GM18951 (cell line): Measurements from ENCODE around the gene P2RY12.

Experiments used
- POLR2A ChIP-seq: IDR thresholded peaks from 4 replicates; pipeline ENCODE4 v1.6.1; 2011; ENCODE audit warnings: mild to moderate bottlenecking; ENCODE audit not compliant: insufficient read length, insufficient read depth; ENCODE audit errors: extremely low read depth
- in situ Hi-C: fragments of 300-500 bp; cut with MboI; formaldehyde crosslinking; loops from one replicate; pipeline ENCODE4 v1.12.0; 2022; ENCODE audit warnings: low sequenced_read_pairs, mixed read lengths, inconsistent platforms; ENCODE audit not compliant: unreplicated experiment

The P2RY12 gene

GRCh38 chr3:151351219-151351618 lies 33.3 kb downstream of the P2RY12 start:
- TF ChIP-seq POLR2A, result no peak
- in situ Hi-C loops, result no loop called here

DNA sequence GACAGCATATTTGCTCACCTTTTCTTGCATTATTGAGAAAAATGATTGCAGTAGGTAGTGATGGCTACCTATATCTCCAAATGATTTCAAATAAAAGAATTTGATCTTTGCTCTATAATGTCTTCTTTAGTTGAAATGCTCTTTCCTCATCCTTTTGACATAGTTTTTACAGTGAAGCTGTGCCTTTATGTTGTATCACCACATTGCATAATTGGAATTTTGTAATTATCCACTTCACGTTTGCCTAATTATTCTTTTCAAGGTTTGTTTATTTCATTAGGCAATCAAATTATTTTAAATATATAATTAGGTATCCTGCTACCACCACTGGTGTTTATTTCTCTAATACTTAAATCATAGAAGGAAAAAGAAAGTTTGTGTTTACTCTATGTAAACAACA lies 33.9 kb downstream of the P2RY12 start:
- TF ChIP-seq POLR2A, result no peak
- in situ Hi-C loops, result no loop called here

GRCh38 chr3:151347432-151347831 lies 37.1 kb downstream of the P2RY12 start:
- in situ Hi-C loops, result no loop called here
- no peak for TF ChIP-seq POLR2A

DNA sequence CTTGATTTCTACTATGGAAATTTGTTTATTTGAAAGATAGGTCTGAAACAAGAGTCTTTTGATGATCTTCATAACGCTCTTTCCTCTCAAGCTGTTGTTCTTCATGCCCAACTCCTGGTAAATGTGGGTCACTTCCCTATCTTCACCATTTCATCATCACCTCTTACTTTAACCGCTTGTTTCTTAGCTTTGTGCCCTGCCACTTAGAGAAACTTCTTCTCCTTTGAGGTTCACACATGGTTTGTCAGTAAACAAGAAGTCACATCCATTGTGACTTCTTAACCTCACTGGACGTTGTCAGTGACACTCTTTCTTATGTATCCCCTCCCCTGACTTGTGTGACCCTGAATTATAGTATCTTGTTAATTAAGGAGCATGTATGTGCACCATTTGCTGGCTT lies 38.3 kb downstream of the P2RY12 start:
- no peak for TF ChIP-seq POLR2A
- in situ Hi-C loops, result no loop called here

- in situ Hi-C loops, result no loop called here
- TF ChIP-seq POLR2A, result no peak
Measured at GRCh38 chr3:151345859-151346258, 38.7 kb downstream of the P2RY12 start.

- in situ Hi-C loops, result no loop called here
- no peak for TF ChIP-seq POLR2A
Measured at GRCh38 chr3:151331696-151332095, 52.9 kb downstream of the P2RY12 start.

DNA sequence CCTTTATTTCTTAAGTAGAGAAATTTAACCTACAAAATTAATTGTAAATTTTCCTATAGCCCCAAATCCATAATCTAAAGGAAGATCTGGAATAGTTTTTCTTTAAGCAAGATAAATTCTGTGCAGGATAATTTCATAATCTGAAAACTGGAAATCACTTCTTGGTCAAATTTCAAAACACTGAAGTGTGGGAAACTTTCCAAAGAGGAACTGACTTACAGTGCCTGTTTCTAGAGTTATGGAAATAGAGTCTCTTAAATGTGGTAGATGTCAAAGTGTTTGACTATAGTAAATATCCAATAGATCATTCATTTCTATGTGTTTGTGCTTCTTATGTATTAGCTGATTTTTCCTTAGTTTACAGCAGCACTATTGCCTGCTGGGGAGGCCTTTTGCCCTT lies 53.7 kb downstream of the P2RY12 start:
- in situ Hi-C loops, result no loop called here
- no peak for TF ChIP-seq POLR2A

GRCh38 chr3:151330379-151330778 lies 54.2 kb downstream of the P2RY12 start:
- in situ Hi-C loops, result no loop called here
- TF ChIP-seq POLR2A, result no peak

DNA sequence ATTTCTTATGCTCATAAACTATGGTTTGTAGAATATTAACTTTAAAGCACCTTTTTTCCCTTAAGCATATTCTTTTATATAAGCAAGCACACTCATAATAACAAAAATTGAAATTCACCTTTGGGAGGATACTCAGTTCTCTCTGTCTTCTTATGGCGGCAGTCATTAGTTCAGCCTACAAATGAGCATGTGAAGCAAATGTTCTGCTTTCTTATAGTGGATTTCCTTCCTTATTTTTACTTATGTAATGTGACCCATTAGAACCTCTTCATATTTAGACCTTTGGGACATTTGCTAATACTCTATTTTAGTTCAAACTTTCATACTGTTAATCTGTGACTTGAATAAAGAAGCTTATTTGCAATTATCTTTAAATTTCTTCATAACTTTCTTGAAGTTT lies 55.2 kb downstream of the P2RY12 start, which contains the start of gene P2RY13:
P2RY13 (minus strand) TSS at position 187 of the 400 bp plus-strand sequence; CDS start at position 166, 21 bp downstream.
- in situ Hi-C loops, result no loop called here
- TF ChIP-seq POLR2A, result no peak

- no peak for TF ChIP-seq POLR2A
- in situ Hi-C loops, result no loop called here
Measured at GRCh38 chr3:151328298-151328995, 56.1 kb downstream of the P2RY12 start.

DNA sequence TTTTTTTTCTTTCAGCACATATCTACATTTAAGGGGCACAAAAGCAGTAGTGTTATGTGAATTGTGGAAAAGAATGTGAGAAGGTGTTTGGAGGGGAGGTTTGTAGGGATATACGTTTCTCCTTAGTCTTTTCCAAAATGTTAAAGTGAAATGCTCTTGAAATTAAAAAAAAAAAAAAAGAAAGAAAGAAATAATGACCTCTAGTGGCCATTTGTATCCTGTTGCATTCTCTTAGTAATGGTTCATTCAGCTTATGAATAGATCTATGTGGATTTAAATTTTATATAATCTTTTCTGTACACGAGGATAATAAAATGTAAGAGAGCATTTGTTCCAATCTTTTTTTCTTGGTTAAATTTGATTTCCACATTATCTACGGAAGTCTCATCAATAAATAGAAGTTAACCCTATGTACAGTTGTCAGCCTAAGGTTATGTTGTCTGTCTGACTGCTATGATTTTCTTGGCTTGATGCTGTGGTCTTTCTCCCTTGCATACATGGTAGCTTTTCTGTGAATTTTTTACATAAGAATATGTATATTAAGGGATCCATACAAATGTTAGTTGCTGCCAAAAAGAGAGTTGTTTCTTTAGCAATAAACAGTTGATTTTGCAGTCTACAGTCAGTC lies 56.9 kb downstream of the P2RY12 start:
- no peak for TF ChIP-seq POLR2A
- in situ Hi-C loops, result no loop called here

DNA sequence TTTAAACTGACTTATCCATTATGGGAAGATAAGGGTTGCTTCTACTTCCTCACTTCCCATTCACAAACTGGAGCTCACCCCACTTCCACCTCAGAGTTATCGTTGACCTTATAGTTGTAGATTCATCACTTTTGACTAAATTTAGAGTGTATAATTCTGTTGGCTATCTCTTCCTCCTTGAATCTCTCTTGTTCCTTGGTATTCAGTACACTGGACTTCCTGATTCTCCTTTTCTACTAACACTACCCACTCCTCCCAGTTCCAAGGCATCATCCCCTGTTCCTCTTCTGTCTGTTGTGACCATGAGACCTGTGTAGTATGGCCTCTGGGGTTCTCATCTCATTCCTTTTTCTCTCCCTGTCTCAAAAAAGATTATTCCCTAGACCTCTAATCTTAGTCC lies 62.0 kb downstream of the P2RY12 start:
- in situ Hi-C loops, result no loop called here

DNA sequence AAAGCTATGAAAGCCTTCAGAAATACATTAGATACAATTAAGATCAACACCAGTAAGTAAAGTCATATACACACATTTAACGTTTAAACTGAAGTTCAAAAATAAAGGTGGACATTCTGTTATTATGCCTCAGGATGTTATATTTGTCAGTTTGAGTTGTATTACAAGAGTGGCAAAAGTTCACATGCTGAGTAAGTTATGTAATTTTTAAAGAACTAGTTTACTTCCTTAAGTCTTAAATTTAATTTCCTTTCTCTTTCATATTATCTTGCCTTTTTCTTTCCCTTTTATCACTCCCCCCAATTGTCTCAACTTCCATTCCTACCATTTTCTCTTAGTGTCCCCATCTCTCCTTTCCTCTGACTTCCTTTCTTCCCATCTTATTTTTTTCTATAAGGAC lies 63.0 kb downstream of the P2RY12 start:
- no peak for TF ChIP-seq POLR2A
- in situ Hi-C loops, result no loop called here

More for the DNA sequence above, 62.0 kb downstream of the P2RY12 start:
- TF ChIP-seq POLR2A, result no peak

- in situ Hi-C loops, result no loop called here
- no peak for TF ChIP-seq POLR2A
Measured at GRCh38 chr3:151320131-151320530, 64.4 kb downstream of the P2RY12 start.
